GM23338 (cell line): Measurements from ENCODE around the gene SLC16A11. TPM values are rescaled to one million over a fixed set of nuclear protein-coding genes. Genes with fewer than 3 reads are reported as not detected.

Experiments
- ATAC-seq: fragments of 200-7000 bp; cut with Tn5 transposase; 3 replicates; pipeline ENCODE4 v1.9.1; 2020
- DNase-seq: peaks from one replicate; pipeline ENCODE4 v3.0.0-alpha.2; 2015; ENCODE audit warnings: low spot score
- H2AFZ ChIP-seq: fragments of 200-600 bp; sonication (generic); 2 replicates; pipeline ENCODE4 v1.8.0; 2016; ENCODE audit warnings: antibody characterized with exemption, mild to moderate bottlenecking, moderate library complexity
- H3F3A ChIP-seq: fragments of 200-600 bp; sonication (generic); replicated peaks from 2 replicates; pipeline ENCODE4 v1.8.0; 2017; ENCODE audit warnings: antibody characterized with exemption, mixed run types, low read depth
- H3K27ac ChIP-seq: fragments of 200-600 bp; sonication (generic); 2 replicates; pipeline ENCODE4 v1.6.1; 2016; ENCODE audit warnings: low read depth
- H3K27me3 ChIP-seq: fragments of 200-600 bp; sonication (generic); 2 replicates; pipeline ENCODE4 v1.8.0; 2016; ENCODE audit warnings: mild to moderate bottlenecking, mixed run types, moderate library complexity; ENCODE audit not compliant: insufficient read depth
- H3K36me3 ChIP-seq: fragments of 200-600 bp; sonication (generic); 2 replicates; pipeline ENCODE4 v1.8.0; 2016; ENCODE audit warnings: mild to moderate bottlenecking; ENCODE audit not compliant: insufficient read depth
- H3K4me1 ChIP-seq: fragments of 200-600 bp; sonication (generic); 2 replicates; pipeline ENCODE4 v1.8.0; 2016; ENCODE audit warnings: mild to moderate bottlenecking, moderate library complexity; ENCODE audit not compliant: insufficient read depth
- H3K4me2 ChIP-seq: fragments of 200-600 bp; sonication (generic); 2 replicates; pipeline ENCODE4 v1.7.1; 2017; ENCODE audit warnings: mixed run types
- H3K4me3 ChIP-seq: fragments of 200-600 bp; sonication (generic); 2 replicates; pipeline ENCODE4 v1.6.1; 2016; ENCODE audit warnings: mixed run types
- H3K79me2 ChIP-seq: fragments of 200-600 bp; sonication (generic); replicated peaks from 2 replicates; pipeline ENCODE4 v1.8.0; 2017; ENCODE audit warnings: mild to moderate bottlenecking; ENCODE audit not compliant: insufficient read depth
- H3K9me2 ChIP-seq: fragments of 200-600 bp; sonication (generic); 2 replicates; pipeline ENCODE4 v1.8.0; 2017; ENCODE audit not compliant: insufficient read depth
- H4K20me1 ChIP-seq: fragments of 200-600 bp; sonication (generic); replicated peaks from 2 replicates; pipeline ENCODE4 v1.8.0; 2017; ENCODE audit warnings: mild to moderate bottlenecking; ENCODE audit not compliant: insufficient read depth
- H3K27ac Mint-ChIP-seq: 2 replicates; pipeline ENCODE4 v1.8.0; 2020; ENCODE audit warnings: inconsistent platforms, mild to moderate bottlenecking, moderate library complexity, mixed read lengths
- H3K27me3 Mint-ChIP-seq: 3 replicates; pipeline ENCODE4 v1.8.0; 2022; ENCODE audit warnings: low read depth, mild to moderate bottlenecking, moderate library complexity, mixed read lengths, inconsistent platforms; ENCODE audit not compliant: insufficient read depth, poor library complexity
- H3K36me3 Mint-ChIP-seq: 3 replicates; pipeline ENCODE4 v1.8.0; 2021; ENCODE audit warnings: low read depth, mild to moderate bottlenecking, inconsistent platforms, moderate library complexity, mixed read lengths
- H3K4me1 Mint-ChIP-seq: 3 replicates; pipeline ENCODE4 v1.8.0; 2020; ENCODE audit warnings: mild to moderate bottlenecking, inconsistent platforms, mixed read lengths
- H3K4me3 Mint-ChIP-seq: 3 replicates; pipeline ENCODE4 v1.8.0; 2021; ENCODE audit warnings: moderate library complexity, mild to moderate bottlenecking, inconsistent platforms, mixed read lengths
- H3K9me3 Mint-ChIP-seq: 3 replicates; pipeline ENCODE4 v1.8.0; 2020; ENCODE audit warnings: moderate library complexity, mild to moderate bottlenecking, inconsistent platforms, mixed read lengths
- EZH2 ChIP-seq: fragments of 200-600 bp; sonication (generic); IDR thresholded peaks from one replicate; pipeline ENCODE4 v1.8.0; 2017; ENCODE audit warnings: antibody characterized with exemption, mild to moderate bottlenecking, low read depth; ENCODE audit not compliant: unreplicated experiment
- JUNB ChIP-seq: IDR thresholded peaks from one replicate; pipeline ENCODE4 v1.6.1; 2016; ENCODE audit warnings: antibody characterized with exemption; ENCODE audit not compliant: unreplicated experiment
- NANOG ChIP-seq: IDR thresholded peaks from 2 replicates; pipeline ENCODE4 v1.6.1; 2016; ENCODE audit warnings: antibody characterized with exemption, borderline replicate concordance
- ZNF331 ChIP-seq: fragments of 250-450 bp; sonication (Bioruptor Pico); IDR thresholded peaks from 2 replicates; pipeline ENCODE4 v1.5.0; 2020; ENCODE audit warnings: low read depth, mild to moderate bottlenecking, moderate library complexity
- polyA plus RNA-seq: library from polyadenylated mRNA; unstranded; fragments of >200 nt; fragmentation: Nextera tagmentation; extraction: Ambion mirVana; gene quantifications from 2 replicates; pipeline ENCODE4 v1.2.1, GENCODE V29; 2016
- total RNA-seq: library from RNA; depleted of rRNA; stranded (reverse); fragments of >200 nt; shearing (Covaris generic); gene quantifications from 2 replicates; pipeline ENCODE4 v1.2.3, GENCODE V29; 2014
- TF ChIP-seq, protein P1 (sequence below), 2 experiments: fragments of 200-600 bp in 1 of 2; sonication (generic) in 1 of 2; conservative IDR thresholded peaks; 2 replicates each; pipeline versions ENCODE4 v1.5.1 to v1.6.1; 2016 to 2017; ENCODE audit warnings: antibody characterized with exemption in 2 of 2, low read depth in 2 of 2, mild to moderate bottlenecking in 2 of 2, moderate library complexity in 1 of 2
- TF ChIP-seq, protein P2 (sequence below): fragments of 250-450 bp; sonication (Bioruptor Pico); IDR thresholded peaks from 2 replicates; pipeline ENCODE4 v1.5.0; 2020; ENCODE audit warnings: mild to moderate bottlenecking, moderate library complexity

SLC16A11 gene
- total and polyA plus RNA-seq, 2 experiments from 2014 or later, result 0.42 to 0.68 TPM

DNA sequence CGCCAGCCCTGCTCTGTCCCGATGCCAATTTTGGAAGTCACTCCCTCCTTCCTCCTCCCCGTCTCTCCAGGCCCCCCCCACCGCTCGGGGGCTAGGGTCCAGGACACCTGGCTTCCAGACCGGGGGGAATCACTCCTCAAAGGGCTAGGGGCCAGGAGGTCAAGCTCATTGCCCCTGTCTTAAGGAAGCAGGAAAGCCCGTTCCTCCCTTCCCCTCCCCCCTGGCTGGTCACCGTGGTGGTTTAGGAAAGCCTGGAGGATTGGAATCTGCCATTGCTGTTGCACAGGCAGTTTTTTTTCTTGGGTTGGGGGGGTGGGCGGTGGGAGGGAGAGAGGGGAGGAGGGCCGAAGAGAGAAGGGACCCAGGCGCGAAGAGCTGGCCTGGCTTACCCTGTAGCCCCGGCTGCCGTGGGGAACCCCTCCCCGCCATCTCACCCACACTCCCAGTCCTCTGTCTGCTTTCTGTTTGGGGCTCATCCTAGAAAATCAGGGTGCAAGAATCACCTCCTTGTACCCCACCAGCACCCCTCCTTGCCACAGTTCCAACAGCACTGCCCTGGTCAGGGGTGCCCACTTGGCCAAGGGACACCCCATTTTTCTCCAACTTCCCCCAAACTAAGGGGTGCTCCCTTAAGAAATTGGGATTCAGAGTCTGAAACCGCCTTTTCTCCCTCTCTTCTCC, 23.9 kb downstream of the SLC16A11 start:
- Histone ChIP-seq H2AFZ (peak overlapping the region; percentile 96), H3K4me3 (peak overlapping the region; percentile 47), H3K9me2 (no peaks in the 10 kb centered on the region), H4K20me1 (no peaks in the 10 kb centered on the region), H3K79me2 (no peaks in the 10 kb centered on the region), H3K4me2 (peak overlapping the region; percentile 86), H3K27ac (no peak overlapping the region), H3K27me3 (peaks cover 41% of the 10 kb centered on the region), H3F3A (peaks cover 10% of the 10 kb centered on the region; the same call in 1 of the 2 replicates), H3K36me3 (no peaks in the 10 kb centered on the region), H3K4me1 (peaks cover 40% of the 10 kb centered on the region)
- Mint-ChIP-seq H3K36me3 (peaks cover 12% of the 10 kb centered on the region), H3K27ac (peak overlapping the region; percentile 84), H3K9me3 (no peaks in the 10 kb centered on the region; the same call in 2 of the 3 replicates), H3K4me1 (peaks cover 41% of the 10 kb centered on the region), H3K27me3 (peaks cover 42% of the 10 kb centered on the region), H3K4me3 (peak overlapping the region; percentile 54)
- TF ChIP-seq EZH2, result no peak
- TF ChIP-seq ZNF331 (CRISPR knock-in tag), result no peak
- TF ChIP-seq, protein P1, sequence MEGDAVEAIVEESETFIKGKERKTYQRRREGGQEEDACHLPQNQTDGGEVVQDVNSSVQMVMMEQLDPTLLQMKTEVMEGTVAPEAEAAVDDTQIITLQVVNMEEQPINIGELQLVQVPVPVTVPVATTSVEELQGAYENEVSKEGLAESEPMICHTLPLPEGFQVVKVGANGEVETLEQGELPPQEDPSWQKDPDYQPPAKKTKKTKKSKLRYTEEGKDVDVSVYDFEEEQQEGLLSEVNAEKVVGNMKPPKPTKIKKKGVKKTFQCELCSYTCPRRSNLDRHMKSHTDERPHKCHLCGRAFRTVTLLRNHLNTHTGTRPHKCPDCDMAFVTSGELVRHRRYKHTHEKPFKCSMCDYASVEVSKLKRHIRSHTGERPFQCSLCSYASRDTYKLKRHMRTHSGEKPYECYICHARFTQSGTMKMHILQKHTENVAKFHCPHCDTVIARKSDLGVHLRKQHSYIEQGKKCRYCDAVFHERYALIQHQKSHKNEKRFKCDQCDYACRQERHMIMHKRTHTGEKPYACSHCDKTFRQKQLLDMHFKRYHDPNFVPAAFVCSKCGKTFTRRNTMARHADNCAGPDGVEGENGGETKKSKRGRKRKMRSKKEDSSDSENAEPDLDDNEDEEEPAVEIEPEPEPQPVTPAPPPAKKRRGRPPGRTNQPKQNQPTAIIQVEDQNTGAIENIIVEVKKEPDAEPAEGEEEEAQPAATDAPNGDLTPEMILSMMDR (conservative IDR thresholded peaks at IDR 0.05; ENCODE audit: low read depth in 2 of 2), result no peak
- no peak for TF ChIP-seq JUNB
- TF ChIP-seq NANOG, result no peak
- TF ChIP-seq, protein P2, sequence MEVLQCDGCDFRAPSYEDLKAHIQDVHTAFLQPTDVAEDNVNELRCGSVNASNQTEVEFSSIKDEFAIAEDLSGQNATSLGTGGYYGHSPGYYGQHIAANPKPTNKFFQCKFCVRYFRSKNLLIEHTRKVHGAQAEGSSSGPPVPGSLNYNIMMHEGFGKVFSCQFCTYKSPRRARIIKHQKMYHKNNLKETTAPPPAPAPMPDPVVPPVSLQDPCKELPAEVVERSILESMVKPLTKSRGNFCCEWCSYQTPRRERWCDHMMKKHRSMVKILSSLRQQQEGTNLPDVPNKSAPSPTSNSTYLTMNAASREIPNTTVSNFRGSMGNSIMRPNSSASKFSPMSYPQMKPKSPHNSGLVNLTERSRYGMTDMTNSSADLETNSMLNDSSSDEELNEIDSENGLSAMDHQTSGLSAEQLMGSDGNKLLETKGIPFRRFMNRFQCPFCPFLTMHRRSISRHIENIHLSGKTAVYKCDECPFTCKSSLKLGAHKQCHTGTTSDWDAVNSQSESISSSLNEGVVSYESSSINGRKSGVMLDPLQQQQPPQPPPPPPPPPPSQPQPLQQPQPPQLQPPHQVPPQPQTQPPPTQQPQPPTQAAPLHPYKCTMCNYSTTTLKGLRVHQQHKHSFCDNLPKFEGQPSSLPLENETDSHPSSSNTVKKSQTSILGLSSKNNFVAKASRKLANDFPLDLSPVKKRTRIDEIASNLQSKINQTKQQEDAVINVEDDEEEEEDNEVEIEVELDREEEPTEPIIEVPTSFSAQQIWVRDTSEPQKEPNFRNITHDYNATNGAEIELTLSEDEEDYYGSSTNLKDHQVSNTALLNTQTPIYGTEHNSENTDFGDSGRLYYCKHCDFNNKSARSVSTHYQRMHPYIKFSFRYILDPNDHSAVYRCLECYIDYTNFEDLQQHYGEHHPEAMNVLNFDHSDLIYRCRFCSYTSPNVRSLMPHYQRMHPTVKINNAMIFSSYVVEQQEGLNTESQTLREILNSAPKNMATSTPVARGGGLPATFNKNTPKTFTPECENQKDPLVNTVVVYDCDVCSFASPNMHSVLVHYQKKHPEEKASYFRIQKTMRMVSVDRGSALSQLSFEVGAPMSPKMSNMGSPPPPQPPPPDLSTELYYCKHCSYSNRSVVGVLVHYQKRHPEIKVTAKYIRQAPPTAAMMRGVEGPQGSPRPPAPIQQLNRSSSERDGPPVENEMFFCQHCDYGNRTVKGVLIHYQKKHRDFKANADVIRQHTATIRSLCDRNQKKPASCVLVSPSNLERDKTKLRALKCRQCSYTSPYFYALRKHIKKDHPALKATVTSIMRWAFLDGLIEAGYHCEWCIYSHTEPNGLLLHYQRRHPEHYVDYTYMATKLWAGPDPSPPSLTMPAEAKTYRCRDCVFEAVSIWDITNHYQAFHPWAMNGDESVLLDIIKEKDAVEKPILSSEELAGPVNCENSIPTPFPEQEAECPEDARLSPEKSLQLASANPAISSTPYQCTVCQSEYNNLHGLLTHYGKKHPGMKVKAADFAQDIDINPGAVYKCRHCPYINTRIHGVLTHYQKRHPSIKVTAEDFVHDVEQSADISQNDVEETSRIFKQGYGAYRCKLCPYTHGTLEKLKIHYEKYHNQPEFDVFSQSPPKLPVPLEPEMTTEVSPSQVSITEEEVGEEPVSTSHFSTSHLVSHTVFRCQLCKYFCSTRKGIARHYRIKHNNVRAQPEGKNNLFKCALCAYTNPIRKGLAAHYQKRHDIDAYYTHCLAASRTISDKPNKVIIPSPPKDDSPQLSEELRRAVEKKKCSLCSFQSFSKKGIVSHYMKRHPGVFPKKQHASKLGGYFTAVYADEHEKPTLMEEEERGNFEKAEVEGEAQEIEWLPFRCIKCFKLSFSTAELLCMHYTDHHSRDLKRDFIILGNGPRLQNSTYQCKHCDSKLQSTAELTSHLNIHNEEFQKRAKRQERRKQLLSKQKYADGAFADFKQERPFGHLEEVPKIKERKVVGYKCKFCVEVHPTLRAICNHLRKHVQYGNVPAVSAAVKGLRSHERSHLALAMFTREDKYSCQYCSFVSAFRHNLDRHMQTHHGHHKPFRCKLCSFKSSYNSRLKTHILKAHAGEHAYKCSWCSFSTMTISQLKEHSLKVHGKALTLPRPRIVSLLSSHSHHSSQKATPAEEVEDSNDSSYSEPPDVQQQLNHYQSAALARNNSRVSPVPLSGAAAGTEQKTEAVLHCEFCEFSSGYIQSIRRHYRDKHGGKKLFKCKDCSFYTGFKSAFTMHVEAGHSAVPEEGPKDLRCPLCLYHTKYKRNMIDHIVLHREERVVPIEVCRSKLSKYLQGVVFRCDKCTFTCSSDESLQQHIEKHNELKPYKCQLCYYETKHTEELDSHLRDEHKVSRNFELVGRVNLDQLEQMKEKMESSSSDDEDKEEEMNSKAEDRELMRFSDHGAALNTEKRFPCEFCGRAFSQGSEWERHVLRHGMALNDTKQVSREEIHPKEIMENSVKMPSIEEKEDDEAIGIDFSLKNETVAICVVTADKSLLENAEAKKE (CRISPR knock-in tag), result no peak
- DNase-seq (peak; percentile 79), ATAC-seq (no peak)
